NAMALWA (cell line): ENCODE measurements around the gene PRPH2.
A peak's percentile ranks its signal among the peaks of the same experiment; 100 is the strongest.

Source experiments
- DNase-seq: peaks from one replicate; pipeline ENCODE4 v3.0.0-alpha.2; 2015; ENCODE audit warnings: low spot score

The PRPH2 gene

GRCh38 chr6:42722497-42722896 lies at the start of gene PRPH2:
TSS of gene PRPH2 (minus strand) at chr6:42722597. CDS start at chr6:42722334, 263 bp downstream.
- no peak for DNase-seq

- peak; percentile 63 for DNase-seq
These were observed 49.3 kb upstream of the PRPH2 start for GRCh38 chr6:42771741-42772100.

- no peak for DNase-seq
These were observed 47.4 kb upstream of the PRPH2 start for GRCh38 chr6:42769836-42770235.

GRCh38 chr6:42769051-42769450 lies 46.7 kb upstream of the PRPH2 start:
- DNase-seq, result no peak

- DNase-seq, result no peak
These were observed 43.8 kb upstream of the PRPH2 start for GRCh38 chr6:42766163-42766670.

GRCh38 chr6:42764911-42765648 lies 42.7 kb upstream of the PRPH2 start:
- DNase-seq, result no peak

GRCh38 chr6:42762950-42763349 lies 40.6 kb upstream of the PRPH2 start:
- no peak for DNase-seq

GRCh38 chr6:42762426-42762859 lies 40.0 kb upstream of the PRPH2 start:
- DNase-seq, result no peak

GRCh38 chr6:42761287-42762067 lies 39.1 kb upstream of the PRPH2 start:
- no peak for DNase-seq

- no peak for DNase-seq
These were observed 36.5 kb upstream of the PRPH2 start for GRCh38 chr6:42758756-42759430.

GRCh38 chr6:42756722-42757121 lies 34.3 kb upstream of the PRPH2 start:
- no peak for DNase-seq

- no peak for DNase-seq
These were observed 32.4 kb upstream of the PRPH2 start for GRCh38 chr6:42754759-42755158.

- no peak for DNase-seq
These were observed 28.7 kb upstream of the PRPH2 start for GRCh38 chr6:42751055-42751454.

- DNase-seq, result no peak
These were observed 26.0 kb upstream of the PRPH2 start for GRCh38 chr6:42748203-42748898.

GRCh38 chr6:42746463-42747391 lies 24.3 kb upstream of the PRPH2 start:
- peak; percentile 94 for DNase-seq

GRCh38 chr6:42745640-42746462 lies 23.5 kb upstream of the PRPH2 start, which contains the start of gene TBCC:
TSS of gene TBCC (minus strand) at chr6:42746103. CDS start at chr6:42746073, 30 bp downstream.
- DNase-seq, result peak; percentile 99

GRCh38 chr6:42745083-42745639 lies 22.8 kb upstream of the PRPH2 start:
- peak; percentile 51 for DNase-seq

GRCh38 chr6:42744351-42744893 lies 22.0 kb upstream of the PRPH2 start:
- DNase-seq, result no peak
